ENCODE measurements around the gene TSPAN15.
"Not testable (repeated sequence)": the region's sequence is repeated elsewhere in the genome, so short reads cannot be mapped to it uniquely, and the experiment has no call there.

The TSPAN15 gene

DNA sequence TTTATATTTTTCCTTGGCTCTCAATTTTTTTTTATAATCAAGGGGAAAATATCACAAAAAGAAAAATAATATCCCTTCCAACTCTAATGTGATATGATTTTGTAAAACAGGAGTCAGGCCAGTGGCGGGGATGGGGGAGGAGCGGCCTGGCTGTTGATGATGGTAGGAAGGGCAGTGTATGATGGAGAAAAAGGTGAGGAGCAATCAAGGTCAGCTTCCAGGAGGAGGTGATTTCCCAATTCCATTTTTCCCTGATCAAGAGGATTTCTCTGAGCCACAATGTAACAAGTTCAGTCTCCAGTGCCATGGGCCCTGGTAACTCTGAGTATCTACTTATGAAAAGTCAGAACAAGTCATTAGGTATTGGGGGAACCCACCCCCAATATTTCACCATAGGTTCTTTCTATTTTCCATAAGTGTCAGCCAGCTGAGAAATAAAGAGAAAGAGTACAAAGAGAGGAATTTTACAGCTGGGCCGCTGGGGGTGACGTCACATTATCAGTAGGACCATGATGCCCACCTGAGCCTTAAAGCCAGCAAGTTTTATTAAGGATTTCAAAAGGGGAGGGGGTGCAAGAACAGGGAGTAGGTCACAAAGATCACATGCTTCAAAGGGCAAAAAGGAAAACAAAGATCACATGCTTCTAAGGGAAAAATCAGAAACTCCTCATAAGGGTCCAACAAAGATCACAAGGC is 37.0 kb downstream of the TSPAN15 start:
- DNase-seq (ENCODE audit: low read depth in 2 of 2): not testable (repeated sequence)

DNA sequence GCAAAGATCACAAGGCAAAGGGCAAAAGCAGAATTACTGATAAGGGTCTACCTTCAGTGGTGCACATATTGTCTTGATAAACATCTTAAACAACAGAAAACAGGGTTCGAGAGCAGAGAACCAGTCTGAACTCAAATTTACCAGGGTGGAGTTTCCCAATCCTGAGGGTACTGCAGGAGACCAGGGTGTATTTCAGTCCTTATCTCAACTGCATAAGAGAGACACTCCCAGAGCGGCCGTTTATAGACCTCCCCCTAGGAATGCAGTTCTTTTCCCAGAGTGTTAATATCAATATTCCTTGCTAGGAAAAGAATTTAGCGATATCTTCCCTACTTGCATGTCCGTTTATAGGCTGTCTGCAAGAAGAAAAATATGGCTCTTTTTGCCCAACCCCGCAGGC is 37.6 kb downstream of the TSPAN15 start:
- DNase-seq (ENCODE audit: low read depth in 2 of 2): not testable (repeated sequence)

DNA sequence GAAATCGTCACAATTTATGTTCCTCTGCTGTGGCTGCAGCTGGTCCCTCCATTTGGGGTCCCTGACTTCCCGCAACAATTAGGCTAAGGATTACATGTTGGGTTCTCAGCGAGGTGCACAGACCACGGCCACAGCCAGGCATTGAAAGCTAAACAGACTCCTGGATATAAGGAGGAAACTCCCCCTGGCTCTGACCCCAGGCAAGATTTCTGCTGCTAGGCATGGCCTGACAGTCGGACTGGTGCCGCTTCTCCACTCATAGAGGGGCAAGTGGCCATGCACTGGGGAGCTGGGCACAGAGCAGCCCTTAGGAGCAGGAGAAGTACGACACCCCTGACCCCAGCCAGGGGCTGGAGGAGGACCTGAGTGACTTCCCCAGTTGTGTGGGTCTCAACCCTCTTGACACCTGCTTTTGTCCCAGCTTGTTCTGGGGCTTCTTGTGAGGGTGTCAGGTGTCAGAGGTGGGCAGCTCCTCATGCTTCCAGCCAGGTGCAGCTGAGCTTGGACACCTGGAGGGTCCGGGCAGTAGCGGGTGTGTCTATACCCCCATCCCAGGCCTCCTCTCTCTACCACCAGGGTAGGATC is 38.3 kb downstream of the TSPAN15 start:
- DNase-seq (ENCODE audit: low read depth in 2 of 2): no peak

DNA sequence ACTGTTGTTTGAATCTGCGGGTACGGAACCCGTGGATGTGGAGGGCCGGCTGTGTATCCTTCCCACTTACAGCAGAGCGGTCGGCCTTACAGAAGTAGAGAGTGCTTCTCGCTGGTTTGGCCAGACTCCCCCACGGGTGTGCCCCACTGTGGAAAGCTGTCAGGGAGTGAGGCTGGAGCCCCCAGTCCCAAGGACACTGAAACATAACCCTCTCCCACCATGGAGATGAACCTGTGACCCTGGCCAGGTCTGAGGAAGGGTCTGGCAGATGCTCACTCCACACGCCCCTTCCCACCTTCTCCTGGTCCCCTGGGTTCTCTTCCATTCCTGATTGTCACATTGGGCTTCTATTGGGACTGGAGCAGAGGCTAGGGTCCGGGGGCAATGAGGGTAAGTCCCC is 39.6 kb downstream of the TSPAN15 start:
- DNase-seq (ENCODE audit: low read depth in 2 of 2): no peak

DNA sequence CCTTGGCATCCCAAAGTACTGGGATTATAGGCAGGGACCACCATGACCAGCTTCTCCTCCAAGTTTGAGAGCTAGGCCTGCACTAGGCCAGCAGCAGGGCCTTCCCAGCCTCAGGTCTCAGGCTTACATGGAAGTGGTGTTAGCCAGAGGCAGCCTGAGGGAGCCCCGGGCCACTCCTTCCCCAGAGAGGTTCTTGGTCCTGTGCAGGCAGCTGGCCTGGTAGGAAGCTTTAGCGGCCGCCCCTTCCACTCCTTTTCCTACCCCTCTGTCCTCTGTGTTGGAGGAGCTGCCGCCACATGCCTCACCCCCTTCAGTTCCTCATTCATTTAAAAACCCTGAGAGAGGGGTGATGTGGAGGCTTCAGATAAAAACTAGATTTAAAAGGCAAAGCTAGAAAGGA is 40.3 kb downstream of the TSPAN15 start:
- no peak for DNase-seq (ENCODE audit: low read depth in 2 of 2)

DNA sequence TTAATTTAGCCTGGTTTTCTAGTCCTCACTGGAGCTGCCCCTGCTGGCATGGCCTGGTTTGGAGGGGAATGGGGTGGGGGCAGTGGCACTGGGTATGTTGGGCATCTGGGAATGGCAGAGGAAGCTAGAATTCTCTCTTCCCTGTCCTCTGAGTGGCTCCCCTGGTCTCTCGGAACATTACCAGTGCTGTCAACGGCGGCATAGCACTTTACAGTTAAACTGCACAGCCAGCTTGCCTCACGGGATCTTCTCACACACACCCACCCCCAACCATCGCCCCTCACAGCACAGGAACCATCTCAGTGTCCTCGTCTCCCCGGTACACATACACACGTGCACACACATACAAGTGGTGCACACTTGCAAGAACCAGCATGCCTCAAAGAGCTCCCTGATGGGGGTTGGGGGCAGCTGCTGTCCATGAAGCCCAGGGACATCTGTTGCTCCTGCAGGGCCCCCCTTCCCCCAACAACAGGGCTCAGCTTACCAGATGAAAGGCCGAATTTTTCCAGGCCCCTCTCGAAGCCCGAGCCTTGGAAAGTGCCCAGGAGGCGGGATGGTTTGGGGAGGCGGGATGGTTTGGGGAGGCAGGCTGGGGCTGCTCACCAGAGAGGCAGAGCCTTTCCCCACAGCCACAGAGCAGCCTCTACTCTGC is 41.0 kb downstream of the TSPAN15 start:
- DNase-seq (ENCODE audit: low read depth in 2 of 2): no peak

DNA sequence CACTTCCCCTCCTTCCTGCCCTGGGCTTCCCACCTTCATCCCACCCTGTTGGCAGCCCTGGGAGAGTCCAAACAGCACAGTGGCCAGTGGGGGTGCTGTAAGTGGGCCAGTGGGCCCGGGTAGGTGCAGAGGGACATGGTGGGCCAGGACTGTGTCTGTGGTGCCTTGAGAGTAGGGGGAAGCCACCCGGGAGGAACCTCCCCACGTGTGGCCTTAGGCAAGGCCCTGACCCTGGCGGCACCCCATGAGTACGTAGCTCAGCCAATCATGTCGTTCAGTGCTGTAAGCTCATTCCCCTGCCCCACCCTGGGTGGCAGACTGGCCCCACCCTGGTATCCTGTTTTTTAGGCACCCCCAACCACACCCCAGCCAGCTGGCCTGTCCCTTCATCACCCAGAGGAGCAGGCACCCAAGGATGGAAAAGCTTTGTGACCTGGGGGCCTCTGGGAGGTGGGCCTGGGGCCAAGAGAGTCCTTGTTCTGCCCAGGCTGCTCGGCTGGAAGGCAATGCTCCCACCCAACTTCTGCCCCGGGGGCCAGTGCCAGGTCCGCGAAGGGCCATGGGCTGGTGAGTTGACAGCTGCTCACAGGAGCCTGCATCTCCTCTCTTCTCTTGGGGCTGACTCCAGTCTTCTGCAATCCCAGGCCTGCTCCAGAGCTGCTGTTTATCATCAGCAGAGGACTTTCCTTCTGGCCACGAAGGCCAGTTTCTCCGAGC is 41.6 kb downstream of the TSPAN15 start:
- no peak for DNase-seq (ENCODE audit: low read depth in 2 of 2)

DNA sequence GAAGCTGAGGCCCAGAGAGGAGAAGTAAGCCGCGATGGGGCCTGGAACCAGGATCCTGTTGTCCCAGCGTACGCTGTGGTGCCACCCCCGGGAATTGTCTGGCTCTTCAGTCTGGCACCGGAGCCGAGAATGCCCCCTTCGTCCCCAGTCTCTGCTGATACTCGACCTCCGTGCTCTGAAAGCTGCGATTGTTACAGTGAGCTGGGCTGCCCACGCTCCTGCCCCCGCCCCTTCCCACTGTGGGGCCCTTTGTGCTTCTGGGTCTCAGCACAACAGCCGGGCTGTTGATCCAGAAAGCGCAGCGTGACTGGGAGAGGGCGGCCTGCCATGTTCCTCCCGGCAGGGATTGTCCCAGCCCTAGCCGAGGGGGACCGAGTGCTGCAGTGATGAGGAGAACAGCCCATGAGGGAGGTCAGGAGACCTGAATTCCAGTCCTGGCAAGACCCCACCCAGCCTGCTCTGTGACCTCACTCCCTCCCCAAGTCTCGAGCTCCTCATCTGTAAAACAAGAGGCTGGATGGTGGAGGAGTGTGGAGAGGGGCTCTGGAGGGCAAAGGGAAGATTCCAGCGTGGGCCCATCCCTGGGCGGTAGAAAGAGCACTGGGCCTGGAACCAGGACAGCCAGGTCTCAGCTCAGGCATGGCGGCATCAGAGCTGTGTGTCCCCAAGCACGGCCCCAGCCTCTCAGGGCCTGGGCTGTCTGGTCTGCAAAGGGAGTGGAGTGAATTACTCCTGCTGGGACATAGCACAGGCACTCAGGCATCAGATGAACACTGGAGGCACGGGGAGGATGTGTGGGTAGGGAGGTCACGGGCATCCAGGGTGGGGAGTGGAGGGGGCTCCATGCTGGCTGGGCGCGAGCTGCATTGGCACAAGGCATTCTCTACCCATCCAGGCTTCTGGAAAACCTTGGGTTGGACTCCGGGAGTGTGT is 43.6 kb downstream of the TSPAN15 start:
- no peak for DNase-seq (ENCODE audit: low read depth in 2 of 2)

DNA sequence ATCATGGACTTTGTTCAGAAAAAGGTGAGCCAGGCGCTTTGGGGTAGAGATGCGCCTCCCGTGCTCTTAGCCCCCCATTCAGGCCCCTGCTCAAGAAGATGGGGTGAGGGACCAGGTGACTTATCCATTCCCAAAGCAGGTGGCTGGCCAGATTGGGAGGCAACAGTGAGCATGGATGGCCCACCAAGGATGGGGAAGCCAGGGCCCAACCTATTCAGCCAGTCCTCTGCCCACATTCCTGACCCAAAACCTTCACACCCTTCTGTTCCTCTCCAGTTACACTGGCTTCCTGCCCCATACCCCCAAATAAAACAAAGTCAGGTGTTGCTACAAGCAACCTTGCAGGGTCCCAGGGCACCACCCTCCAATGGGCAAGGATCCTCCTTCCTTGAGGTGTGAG is 44.4 kb downstream of the TSPAN15 start:
- no peak for DNase-seq (ENCODE audit: low read depth in 2 of 2)

DNA sequence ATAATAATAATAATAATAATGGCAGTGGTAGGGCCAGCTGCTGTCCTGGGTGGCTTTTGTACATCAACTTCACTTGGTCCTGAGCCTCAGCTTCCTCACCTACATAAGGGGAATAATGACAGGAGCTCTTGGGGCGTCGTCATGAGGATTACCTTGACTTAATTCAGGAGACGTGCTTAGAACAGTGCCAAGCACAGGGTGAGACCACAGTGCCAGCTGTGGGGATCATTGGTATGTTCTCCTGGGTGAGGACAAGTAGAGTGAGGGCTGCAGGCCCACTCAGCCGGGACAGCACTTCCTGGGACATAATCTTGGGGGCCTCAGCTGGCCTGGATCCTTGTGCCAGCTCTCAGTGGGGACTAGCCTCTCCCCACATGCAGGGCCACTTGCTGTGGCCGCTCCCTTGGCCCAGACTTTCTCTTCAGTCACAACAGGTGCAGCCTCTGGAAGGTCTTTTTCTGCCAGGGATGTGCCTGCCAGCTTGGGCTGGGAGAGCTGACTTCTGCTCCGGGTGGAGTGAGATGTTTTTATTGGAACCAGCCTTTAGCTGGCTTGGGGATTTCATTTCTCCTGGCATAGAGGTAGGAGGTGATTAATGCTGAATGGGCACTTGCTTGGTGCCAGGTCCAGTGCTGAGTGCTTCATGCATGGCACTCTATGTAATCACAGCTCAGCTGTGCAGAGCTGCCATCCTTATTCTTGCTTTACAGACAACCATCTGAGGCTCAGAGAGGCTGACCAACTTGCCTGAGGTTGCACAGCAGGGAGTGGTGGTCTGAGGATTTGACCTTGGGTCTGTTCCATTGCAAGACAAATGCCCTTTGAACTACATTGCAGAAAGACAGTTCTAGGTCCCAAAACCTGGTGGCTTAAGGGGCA is 45.3 kb downstream of the TSPAN15 start:
- no peak for DNase-seq (ENCODE audit: low read depth in 2 of 2)

DNA sequence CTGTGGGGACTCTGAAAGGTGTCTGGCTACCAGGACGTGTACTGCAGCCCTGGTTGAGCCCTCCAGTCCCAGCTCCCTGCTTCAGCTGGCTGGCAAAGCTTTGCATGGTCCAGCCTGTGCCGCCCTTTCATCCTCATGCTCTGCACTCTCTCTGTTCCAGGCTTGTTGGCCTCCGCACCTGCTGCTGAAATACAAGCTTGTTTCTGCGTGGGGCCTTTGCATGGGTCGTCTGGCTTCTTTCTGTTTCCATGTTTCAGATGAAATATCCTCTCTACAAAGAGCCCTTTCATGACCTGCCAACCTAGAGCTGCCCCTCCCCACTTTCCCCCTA is 45.9 kb downstream of the TSPAN15 start:
- no peak for DNase-seq (ENCODE audit: low read depth in 2 of 2)

DNA sequence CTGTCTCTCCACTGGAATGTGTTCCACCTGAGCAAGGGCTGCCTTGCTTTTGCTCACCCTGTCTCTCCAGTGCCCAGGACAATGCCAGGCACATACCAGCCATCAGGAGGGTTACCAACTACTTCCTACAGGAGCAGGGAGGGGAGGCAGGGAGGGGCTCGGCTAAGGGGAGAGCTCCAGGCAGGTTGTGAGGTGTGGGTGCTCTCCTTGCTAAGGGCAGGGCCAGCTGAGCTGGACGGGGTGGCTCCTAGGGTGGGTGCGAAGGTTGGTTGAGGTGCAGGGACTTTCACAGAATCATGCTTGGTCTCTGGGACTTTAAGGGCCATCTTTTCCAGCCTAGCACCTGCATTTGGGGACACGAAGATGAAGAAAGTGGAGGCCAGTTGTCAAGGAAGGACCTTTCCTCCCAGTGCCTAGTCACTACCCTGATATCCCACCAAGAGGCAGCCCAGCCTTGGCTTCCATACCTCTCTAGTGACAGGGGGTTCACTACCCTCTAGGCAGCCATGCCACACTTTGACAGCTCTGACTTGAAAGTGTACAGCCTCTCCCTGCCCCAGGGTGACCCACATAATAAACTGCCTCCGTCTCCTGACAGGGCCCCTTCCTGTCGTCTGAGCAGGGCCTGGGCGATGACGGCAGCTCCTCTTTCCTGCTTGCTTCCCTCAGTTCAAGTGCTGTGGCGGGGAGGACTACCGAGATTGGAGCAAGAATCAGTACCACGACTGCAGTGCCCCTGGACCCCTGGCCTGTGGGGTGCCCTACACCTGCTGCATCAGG is 46.5 kb downstream of the TSPAN15 start:
- DNase-seq (ENCODE audit: low read depth in 2 of 2): no peak

DNA sequence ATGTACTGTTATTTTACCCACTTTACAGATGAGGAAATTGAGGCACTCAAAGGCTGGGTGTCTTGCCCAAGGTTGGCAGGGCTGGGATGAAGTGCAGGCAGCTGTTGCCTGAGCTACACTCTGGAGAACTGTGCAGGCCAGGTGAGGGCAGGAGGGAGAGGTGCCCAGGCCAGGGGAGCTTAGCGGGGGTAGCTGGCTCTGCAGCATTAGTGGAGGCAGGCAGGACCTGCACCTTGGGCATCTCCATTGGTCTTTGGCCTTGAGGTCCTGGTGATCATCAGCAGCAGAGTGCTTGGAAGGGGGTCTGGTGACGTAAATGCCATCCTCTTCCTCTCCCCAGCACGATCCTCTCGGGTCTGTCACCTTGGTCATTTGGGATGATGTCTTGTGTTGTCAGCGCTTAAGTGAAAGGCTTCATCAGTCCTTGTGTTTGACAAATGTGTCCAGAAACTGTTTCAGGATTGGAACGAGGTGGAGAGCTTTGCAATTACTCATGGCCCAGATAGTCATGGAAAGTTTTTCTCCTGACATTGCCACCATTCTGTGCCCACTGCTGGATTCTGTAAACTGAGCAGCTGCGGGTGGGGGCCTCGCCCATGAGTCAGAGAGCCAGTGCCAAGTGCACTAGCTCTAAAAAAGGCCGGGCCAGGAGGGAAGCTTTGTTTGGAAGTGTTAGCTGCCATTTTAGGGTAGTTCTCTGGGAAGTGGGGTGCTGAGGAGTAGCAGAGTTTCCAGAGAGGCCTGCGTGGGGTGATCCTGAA is 47.6 kb downstream of the TSPAN15 start:
- no peak for DNase-seq (ENCODE audit: low read depth in 2 of 2)

DNA sequence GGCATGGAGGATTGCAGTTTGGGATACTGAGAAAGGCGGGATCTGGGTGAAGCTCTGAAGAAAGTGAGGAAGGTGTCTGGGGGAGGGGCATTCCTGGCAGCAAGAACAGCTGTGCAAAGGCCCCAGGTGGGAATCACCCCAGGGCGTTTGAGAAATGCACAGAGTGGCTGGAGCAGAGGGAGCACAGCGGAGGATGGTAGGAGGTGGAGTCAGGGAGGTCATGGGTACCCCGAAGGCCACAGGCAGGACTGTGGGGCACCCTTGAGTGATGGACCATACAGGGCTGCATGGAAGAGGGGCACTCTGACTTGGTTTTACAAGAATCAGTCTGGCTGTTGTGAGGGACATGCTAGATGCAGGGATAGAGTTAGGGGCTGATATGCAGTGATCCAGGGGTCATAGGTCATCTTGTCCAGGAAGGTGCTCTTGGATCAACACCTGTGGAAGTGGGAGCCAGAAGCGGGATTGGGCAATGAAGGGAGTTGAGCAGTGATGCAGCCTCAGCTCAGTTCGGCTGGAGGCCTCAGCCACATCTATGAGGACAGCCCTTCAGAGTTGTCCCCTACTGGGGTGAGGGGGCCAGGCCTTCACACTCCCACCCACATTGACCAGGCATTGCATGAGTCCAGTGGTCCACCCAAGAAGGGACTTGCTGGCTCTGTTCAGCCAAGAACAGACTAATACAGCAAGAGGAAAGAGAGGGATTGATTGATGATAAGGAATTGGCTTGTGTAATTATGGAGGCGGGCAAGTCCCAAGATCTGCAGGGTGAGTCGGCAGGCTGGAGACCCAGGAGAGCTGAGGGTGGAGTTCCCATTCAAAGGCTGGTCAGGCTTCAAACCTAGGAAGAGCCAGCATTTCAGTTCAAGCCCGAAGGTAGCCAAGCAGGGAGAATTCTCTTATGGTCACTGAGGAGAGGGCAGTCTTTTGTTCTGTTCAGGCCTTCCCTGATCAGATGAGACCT is 48.7 kb downstream of the TSPAN15 start:
- no peak for DNase-seq (ENCODE audit: low read depth in 2 of 2)

DNA sequence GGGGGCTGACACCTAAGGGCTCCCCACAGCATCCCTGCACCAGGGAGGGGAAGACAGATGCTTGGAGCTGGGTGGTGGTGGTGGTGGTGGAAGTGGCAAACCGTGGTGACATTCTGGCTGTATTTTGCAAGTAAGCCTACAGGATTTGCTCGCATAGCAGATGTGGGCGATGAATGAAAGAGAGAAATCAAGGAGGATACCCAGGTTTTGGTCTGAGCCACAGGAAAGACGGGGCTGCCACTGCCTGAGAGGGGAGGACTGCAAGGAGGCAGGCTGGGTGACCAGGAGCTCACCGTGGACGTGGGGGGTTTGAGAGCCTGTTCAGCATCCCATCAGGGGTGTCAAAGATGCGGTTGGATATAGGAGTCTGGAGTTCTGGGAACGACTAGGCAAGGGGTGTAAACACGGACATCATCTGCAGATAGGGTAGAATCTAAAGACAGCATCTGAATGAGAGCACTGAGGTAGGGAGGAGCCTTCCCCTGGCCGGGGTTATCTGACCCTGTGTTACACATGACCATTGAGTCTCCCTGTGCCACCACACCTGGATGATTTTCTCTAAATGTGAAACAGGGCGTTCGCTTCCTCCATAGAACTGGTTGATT is 49.7 kb downstream of the TSPAN15 start:
- no peak for DNase-seq (ENCODE audit: low read depth in 2 of 2)

DNA sequence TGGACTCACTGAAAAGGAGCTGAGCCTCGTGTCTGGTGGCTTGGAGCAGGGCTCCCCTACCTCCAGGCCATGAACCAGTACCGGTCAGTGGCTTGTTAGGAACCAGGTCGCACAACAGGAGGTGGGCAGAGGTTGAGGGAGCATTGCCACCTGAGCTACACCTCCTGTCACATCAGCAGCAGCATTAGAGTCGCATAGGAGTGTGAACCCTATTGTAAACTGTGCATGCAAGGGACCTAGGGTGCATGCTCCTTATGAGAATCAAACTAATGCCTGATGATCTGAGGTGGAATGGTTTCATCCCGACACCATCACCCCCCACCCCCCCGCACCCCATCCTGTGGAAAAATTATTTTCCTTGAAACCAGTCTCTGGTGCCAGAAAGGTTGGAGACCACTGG is 50.4 kb downstream of the TSPAN15 start:
- no peak for DNase-seq (ENCODE audit: low read depth in 2 of 2)

DNA sequence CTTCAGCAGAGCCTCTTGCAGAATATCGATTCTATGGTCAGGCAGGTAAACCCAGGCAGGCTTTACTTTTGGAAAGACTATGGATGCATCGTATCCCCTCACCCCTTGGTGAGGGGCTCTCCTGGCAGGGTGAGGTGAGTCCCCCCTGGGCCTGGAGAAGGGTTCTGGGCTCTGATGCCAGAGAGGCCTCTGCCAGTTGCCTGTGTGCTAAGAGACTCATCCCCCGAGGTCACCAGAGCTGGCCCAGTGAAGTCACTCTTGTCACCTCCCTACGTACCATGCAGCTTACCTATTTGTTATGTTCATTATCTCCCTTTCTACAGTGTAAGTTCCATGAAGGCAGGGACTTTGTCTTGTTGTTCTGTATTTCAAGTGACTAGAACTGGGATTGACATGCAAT is 51.3 kb downstream of the TSPAN15 start:
- no peak for DNase-seq (ENCODE audit: low read depth in 2 of 2)

Measured in stimulated activated CD4-positive, alpha-beta T cell treated with anti-CD3 and anti-CD28 coated beads, Interleukin-12 subunit alpha, Interleukin-12 subunit beta, amount 100 ng/mL, for 24 hours (primary cell).